Kidney (tissue), 14 donors: ENCODE results near the gene C4orf33. TPM values are rescaled to one million over a fixed set of nuclear protein-coding genes. Genes with fewer than 3 reads are reported as not detected.

Experiments used
- DNase-seq, 5 donors: peaks; one replicate each; pipeline ENCODE4 v3.0.0-alpha.2; 2013 to 2020
- FAIRE-seq: peaks from 2 replicates; lab custom pipeline; 2012; peaks lifted over from hg19 to GRCh38; lab: Jason Lieb, UNC
- H3K27ac ChIP-seq, 2 donors: one replicate each; pipeline ENCODE4 v1.7.0; 2013; ENCODE audit warnings: low read depth in 2 of 2, low read length in 2 of 2, inconsistent platforms in 1 of 2
- H3K27me3 ChIP-seq: one replicate; pipeline ENCODE4 v1.7.1; 2013; ENCODE audit warnings: low read length, inconsistent platforms; ENCODE audit not compliant: control insufficient read depth, insufficient read depth
- H3K36me3 ChIP-seq, 3 donors: one replicate each; pipeline versions ENCODE4 v1.7.0 to v1.7.1; 2013; ENCODE audit warnings: low read length in 3 of 3, control low read depth in 1 of 3, inconsistent platforms in 1 of 3; ENCODE audit not compliant: insufficient read depth in 3 of 3, control insufficient read depth in 2 of 3
- H3K4me1 ChIP-seq, 3 donors: one replicate each; pipeline versions ENCODE4 v1.7.0 to v1.7.1; 2013; ENCODE audit warnings: low read length in 3 of 3, inconsistent platforms in 1 of 3, low read depth in 1 of 3; ENCODE audit not compliant: control insufficient read depth in 2 of 3, insufficient read depth in 2 of 3
- H3K4me3 ChIP-seq, 3 donors: one replicate each; pipeline versions ENCODE4 v1.7.0 to v1.8.1; 2013; ENCODE audit warnings: low read length in 3 of 3, control low read depth in 1 of 3, inconsistent platforms in 1 of 3
- H3K9ac ChIP-seq, 3 donors: one replicate each; pipeline versions ENCODE4 v1.7.0 to v1.7.1; 2013; ENCODE audit warnings: low read length in 3 of 3, control low read depth in 1 of 3, inconsistent platforms in 1 of 3
- H3K9me3 ChIP-seq, 3 donors: one replicate each; pipeline versions ENCODE4 v1.7.0 to v1.7.1; 2013; ENCODE audit warnings: low read length in 3 of 3, control low read depth in 1 of 3, inconsistent platforms in 1 of 3; ENCODE audit not compliant: control insufficient read depth in 2 of 3, insufficient read depth in 1 of 3
- intact Hi-C: fragments of 100-400 bp; cut with DNase I; formaldehyde crosslinking; loops from one replicate; pipeline ENCODE4 v1.11.1; 2022
- polyA plus RNA-seq: library from polyadenylated mRNA; stranded (reverse); fragments of 350-450 nt; fragmentation: Illumina TruSeq; extraction: RNeasy Lipid Tissue Mini Kit (QIAGEN cat#74804); gene quantifications from one replicate; pipeline ENCODE4 v1.2.3, GENCODE V29; 2014; ENCODE audit warnings: low read depth, low replicate concordance; ENCODE audit not compliant: insufficient read depth
- total RNA-seq: library from RNA; stranded (reverse); fragmentation: NEBNext Ultra II Directional; extraction: Animal tissue kit (Norgen Biotek cat#: 25700); gene quantifications from one replicate; pipeline ENCODE4 v1.2.1, GENCODE V29; 2021
- TF ChIP-seq, protein P1 (sequence below): IDR thresholded peaks from 3 replicates; pipeline ENCODE4 v1.5.1; 2012; ENCODE audit warnings: mild to moderate bottlenecking, moderate library complexity, borderline replicate concordance; ENCODE audit not compliant: insufficient read depth; ENCODE audit errors: extremely low read depth
- donor health status: control.
- donor health status: control.
- donor health status: control.
- donor health status: control.
- donor health status: control.
- donor health status: DM: yes; HTN: yes; CAD: no.
- donor health status: Normal renal cell carcinoma (clear cell type).

C4orf33 gene
- total and polyA plus RNA-seq, 2 donors from 2014 or later = 13.6 to 26.7 TPM

DNA sequence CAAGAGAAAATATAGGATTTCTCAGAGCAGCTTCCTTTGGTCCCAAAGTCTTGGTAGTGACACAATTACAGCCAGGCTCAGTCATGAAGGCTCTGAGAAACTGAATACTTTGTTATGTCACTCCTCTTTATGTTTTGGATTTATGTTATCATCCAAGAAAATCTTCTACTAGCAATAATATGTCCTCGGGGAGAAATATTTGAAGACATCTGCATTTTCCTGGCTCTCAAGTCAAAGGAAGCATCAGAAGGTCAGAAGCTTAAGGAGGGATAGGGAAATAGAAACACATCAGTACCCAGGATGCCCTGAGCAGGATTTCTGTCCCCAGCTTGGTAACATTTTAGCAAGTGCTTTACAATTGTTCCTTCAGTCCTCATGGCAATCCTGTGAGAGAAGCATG lies 54.0 kb downstream of the C4orf33 start:
- H3K4me1 ChIP-seq = no peaks in the 10 kb centered on the region
- intact Hi-C loops = no loop called here
- DNase-seq = no peak
- H3K4me3 ChIP-seq = no peak overlapping the region
- no peak overlapping the region for H3K27ac ChIP-seq
- H3K36me3 ChIP-seq = no peaks in the 10 kb centered on the region
- no peaks in the 10 kb centered on the region for H3K27me3 ChIP-seq
- TF ChIP-seq, protein P1, sequence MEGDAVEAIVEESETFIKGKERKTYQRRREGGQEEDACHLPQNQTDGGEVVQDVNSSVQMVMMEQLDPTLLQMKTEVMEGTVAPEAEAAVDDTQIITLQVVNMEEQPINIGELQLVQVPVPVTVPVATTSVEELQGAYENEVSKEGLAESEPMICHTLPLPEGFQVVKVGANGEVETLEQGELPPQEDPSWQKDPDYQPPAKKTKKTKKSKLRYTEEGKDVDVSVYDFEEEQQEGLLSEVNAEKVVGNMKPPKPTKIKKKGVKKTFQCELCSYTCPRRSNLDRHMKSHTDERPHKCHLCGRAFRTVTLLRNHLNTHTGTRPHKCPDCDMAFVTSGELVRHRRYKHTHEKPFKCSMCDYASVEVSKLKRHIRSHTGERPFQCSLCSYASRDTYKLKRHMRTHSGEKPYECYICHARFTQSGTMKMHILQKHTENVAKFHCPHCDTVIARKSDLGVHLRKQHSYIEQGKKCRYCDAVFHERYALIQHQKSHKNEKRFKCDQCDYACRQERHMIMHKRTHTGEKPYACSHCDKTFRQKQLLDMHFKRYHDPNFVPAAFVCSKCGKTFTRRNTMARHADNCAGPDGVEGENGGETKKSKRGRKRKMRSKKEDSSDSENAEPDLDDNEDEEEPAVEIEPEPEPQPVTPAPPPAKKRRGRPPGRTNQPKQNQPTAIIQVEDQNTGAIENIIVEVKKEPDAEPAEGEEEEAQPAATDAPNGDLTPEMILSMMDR = no peak
- FAIRE-seq = no peak
- no peak overlapping the region for H3K9ac ChIP-seq
- H3K9me3 ChIP-seq = no peaks in the 10 kb centered on the region

DNA sequence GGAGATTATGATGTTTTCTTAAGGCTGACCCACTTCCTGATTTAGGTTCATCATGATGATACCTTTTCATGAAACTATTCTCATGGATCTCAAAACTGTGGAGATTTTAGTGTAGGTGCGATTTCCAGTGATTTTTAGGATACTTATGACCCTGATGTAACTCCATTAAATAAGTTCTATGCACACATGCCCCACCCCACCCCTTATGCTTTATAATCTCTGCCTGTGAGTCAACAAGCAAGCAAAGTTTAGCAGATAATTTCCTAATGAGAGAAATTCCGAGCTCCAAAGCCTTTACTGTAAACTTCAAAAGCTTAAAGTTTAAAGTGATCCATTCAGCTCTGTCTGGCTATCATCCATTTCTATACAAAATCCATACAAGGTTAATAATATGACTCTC lies 56.4 kb downstream of the C4orf33 start:
- Histone ChIP-seq H3K27me3 (no peaks in the 10 kb centered on the region), H3K4me1 (no peaks in the 10 kb centered on the region), H3K4me3 (no peak overlapping the region), H3K27ac (no peak overlapping the region), H3K9me3 (no peaks in the 10 kb centered on the region), H3K9ac (no peak overlapping the region), H3K36me3 (no peaks in the 10 kb centered on the region)
- TF ChIP-seq, protein P1 = no peak
- FAIRE-seq = no peak
- no peak for DNase-seq
- intact Hi-C loops = no loop called here

DNA sequence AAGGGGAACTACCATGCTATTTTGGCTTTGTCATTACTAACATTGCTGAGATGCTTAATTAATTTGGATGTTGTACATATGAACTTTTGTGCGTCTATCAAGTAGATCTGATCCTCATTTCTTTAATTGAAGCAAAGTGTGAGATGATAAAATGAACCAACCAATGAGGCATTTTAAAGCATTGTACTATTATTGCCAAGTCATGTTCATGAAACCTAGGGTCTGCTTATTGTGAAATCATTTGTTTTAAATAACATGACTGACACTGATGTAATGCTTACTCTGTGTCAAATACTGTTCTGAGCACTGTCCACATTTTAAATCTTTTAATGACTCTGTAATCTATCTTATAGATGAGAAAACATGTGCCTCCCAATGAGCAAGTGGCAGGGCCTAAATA lies 57.7 kb downstream of the C4orf33 start:
- no peak for DNase-seq
- intact Hi-C loops = no loop called here

More for the DNA sequence above, 57.7 kb downstream of the C4orf33 start:
- Histone ChIP-seq H3K27ac (no peak overlapping the region), H3K4me3 (no peak overlapping the region), H3K27me3 (no peaks in the 10 kb centered on the region), H3K4me1 (no peaks in the 10 kb centered on the region), H3K9me3 (no peaks in the 10 kb centered on the region), H3K9ac (no peak overlapping the region), H3K36me3 (no peaks in the 10 kb centered on the region)
- TF ChIP-seq, protein P1 = no peak
- no peak for FAIRE-seq
